K562 (cell line): Measurements from ENCODE around the gene SHMT1. TPM values are rescaled to one million over a fixed set of nuclear protein-coding genes. Genes with fewer than 3 reads are reported as not detected.
A peak's percentile ranks its signal among the peaks of the same experiment; 100 is the strongest.

Source experiments
- ADNP ChIP-seq: fragments of 200-800 bp; sonication (Bioruptor generic); IDR thresholded peaks from 2 replicates; pipeline ENCODE4 v1.6.1; 2016; ENCODE audit warnings: missing genetic modification characterization, missing compliant biosample characterization
- DACH1 ChIP-seq: fragments of 450-650 bp; IDR thresholded peaks from 2 replicates; pipeline ENCODE4 v1.6.1; 2018; ENCODE audit not compliant: partially characterized antibody
- HDAC6 ChIP-seq: IDR thresholded peaks from 2 replicates; pipeline ENCODE4 v1.6.1; 2012; ENCODE audit warnings: low read depth, mild to moderate bottlenecking, control low read depth, inconsistent platforms, low read length, moderate library complexity
- KDM5B ChIP-seq: fragments of 200-600 bp; sonication (generic); IDR thresholded peaks from 2 replicates; pipeline ENCODE4 v1.6.1; 2012; ENCODE audit warnings: low read depth, mild to moderate bottlenecking, moderate library complexity, low read length, control low read depth, inconsistent platforms; ENCODE audit not compliant: insufficient replicate concordance
- MAFG ChIP-seq: fragments of 450-650 bp; conservative IDR thresholded peaks from 2 replicates; pipeline ENCODE4 v1.6.1; 2016; ENCODE audit warnings: missing genetic modification characterization, missing compliant biosample characterization
- NR2F6 ChIP-seq: fragments of 450-650 bp; formaldehyde crosslinking; IDR thresholded peaks from 2 replicates; pipeline ENCODE4 v1.4.0; 2020; ENCODE audit warnings: mild to moderate bottlenecking
- POU5F1 ChIP-seq: fragments of 150-350 bp; IDR thresholded peaks from 2 replicates; pipeline ENCODE4 v1.6.1; 2014; ENCODE audit warnings: borderline replicate concordance, low read length, low read depth, mild to moderate bottlenecking; ENCODE audit not compliant: partially characterized antibody
- SMARCE1 ChIP-seq: fragments of 450-650 bp; IDR thresholded peaks from 2 replicates; pipeline ENCODE4 v1.7.1; 2016; ENCODE audit warnings: mild to moderate bottlenecking
- TOE1 ChIP-seq, 2 experiments: fragments of 450-650 bp in 1 of 2; sonication (generic) in 1 of 2; formaldehyde crosslinking in 1 of 2; IDR thresholded peaks; 2 replicates each; pipeline versions ENCODE4 v1.7.1 to v1.8.0; 2016 to 2022; ENCODE audit warnings: borderline replicate concordance in 2 of 2, mild to moderate bottlenecking in 2 of 2, antibody characterized with exemption in 1 of 2, inconsistent platforms in 1 of 2, low read depth in 1 of 2, missing genetic modification reagents in 1 of 2, moderate library complexity in 1 of 2
- ZNF785 ChIP-seq: fragments of 250-450 bp; sonication (Bioruptor Pico); IDR thresholded peaks from 2 replicates; pipeline ENCODE4 v1.4.0; 2020; ENCODE audit warnings: mild to moderate bottlenecking
- polyA plus RNA-seq, 8 experiments: library from polyadenylated mRNA; depleted of rRNA in 4 of 8; stranded (reverse) in 5 of 8; unstranded in 3 of 8; fragments of >200 nt; fragmentation: Nextera tagmentation in 2 of 8; fragmentation: Illumina TruSeq in 1 of 8; extraction: Ambion mirVana in 2 of 8; extraction: Trizol in 1 of 8; gene quantifications; 2 replicates each; pipeline versions ENCODE4 v1.2.1 to v1.2.3, GENCODE V29; 2011 to 2014; ENCODE audit warnings: inconsistent platforms in 1 of 8, missing spikeins in 1 of 8
- total RNA-seq, 7 experiments: library from RNA; depleted of rRNA in 6 of 7; stranded (reverse); fragments of >200 nt in 6 of 7; fragmentation: Illumina TruSeq in 2 of 7; extraction: Trizol in 2 of 7; gene quantifications; 2 replicates each; pipeline versions ENCODE4 v1.2.1 to v1.2.3, GENCODE V29; 2011 to 2021; ENCODE audit warnings: low replicate concordance in 1 of 7
- TF ChIP-seq, protein P1 (sequence below): fragments of 450-650 bp; IDR thresholded peaks from 2 replicates; pipeline ENCODE4 v1.6.1; 2018; ENCODE audit warnings: mild to moderate bottlenecking, low read depth; ENCODE audit not compliant: partially characterized antibody
- TF ChIP-seq, protein P2 (sequence below): fragments of 450-650 bp; conservative IDR thresholded peaks from 2 replicates; pipeline ENCODE4 v1.6.1; 2016; ENCODE audit warnings: missing genetic modification characterization, low read depth, mild to moderate bottlenecking, control low read depth, missing compliant biosample characterization
- TF ChIP-seq, protein P3 (sequence below): fragments of 250-450 bp; sonication (Bioruptor Pico); IDR thresholded peaks from 2 replicates; pipeline ENCODE4 v1.4.0; 2020

Gene SHMT1
- total and polyA plus RNA-seq, 9 of the 15 experiments (the other 6 are each of a cell fraction or from before 2014, with no cell fraction given): 3.3 to 31.2 (median 23.3) TPM

DNA sequence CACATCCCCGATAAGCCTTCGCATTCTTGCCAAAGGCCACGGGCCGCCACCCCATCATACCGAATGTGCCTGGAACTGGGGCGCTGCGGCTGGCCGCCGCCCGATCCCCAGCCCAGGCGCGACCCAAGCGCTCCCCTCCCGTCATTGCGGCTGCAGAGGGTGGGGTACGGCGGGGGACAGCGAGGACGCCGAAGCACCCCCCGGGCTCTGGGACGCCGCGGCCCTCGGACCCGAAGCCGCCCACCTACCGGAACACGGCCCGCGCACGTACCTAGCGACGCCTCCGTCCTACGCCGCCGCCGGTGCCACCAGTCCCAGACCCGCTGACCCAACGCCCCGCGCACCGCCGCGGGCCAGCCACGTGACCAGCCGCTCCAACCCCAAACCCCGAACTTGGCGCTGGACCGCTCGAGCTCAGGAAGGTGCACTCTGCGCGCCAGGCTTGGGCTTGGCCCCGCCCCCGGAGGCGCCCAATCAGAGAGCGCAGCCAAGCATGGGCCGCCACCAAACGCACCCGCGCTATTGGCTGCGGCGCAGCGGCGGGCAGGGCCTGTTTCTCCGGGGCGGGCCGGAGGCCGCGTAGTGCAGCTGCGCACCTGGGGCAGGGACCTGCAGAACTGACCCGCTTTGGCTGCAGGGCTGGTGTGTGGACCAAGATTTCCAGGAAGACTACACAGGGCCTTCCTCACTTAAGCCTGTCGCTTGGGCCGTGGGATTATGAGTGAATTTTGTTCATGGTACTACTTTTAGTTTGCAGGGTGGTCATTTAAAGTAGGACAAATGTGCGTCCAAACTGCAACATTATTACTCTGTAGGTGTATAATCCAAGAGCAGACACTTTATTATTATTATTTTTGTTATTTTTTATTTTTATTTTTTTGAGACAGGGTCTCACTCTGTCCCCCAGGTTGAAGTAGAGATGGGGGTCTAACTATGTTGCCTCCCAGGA is at the start of gene SHMT1 (continued):
- TF ChIP-seq HDAC6 (no peak), ADNP (tag) (no peak), NR2F6 (no peak), ZNF785 (CRISPR knock-in tag) (no peak), TOE1 (IDR thresholded peaks at IDR 0.05; ENCODE audit: borderline replicate concordance) (peak; percentile 76; the same call in 1 of the 2 replicates), TOE1 (CRISPR knock-in tag; IDR thresholded peaks at IDR 0.05; ENCODE audit: borderline replicate concordance, low read depth) (no peak), DACH1 (no peak), KDM5B (peak; percentile 78), POU5F1 (no peak), MAFG (tag) (no peak), SMARCE1 (no peak)
- TF ChIP-seq, protein P1, sequence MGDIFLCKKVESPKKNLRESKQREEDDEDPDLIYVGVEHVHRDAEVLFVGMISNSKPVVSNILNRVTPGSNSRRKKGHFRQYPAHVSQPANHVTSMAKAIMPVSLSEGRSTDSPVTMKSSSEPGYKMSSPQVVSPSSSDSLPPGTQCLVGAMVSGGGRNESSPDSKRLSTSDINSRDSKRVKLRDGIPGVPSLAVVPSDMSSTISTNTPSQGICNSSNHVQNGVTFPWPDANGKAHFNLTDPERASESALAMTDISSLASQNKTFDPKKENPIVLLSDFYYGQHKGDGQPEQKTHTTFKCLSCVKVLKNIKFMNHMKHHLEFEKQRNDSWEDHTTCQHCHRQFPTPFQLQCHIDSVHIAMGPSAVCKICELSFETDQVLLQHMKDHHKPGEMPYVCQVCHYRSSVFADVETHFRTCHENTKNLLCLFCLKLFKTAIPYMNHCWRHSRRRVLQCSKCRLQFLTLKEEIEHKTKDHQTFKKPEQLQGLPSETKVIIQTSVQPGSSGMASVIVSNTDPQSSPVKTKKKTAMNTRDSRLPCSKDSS: no peak
- TF ChIP-seq, protein P2, sequence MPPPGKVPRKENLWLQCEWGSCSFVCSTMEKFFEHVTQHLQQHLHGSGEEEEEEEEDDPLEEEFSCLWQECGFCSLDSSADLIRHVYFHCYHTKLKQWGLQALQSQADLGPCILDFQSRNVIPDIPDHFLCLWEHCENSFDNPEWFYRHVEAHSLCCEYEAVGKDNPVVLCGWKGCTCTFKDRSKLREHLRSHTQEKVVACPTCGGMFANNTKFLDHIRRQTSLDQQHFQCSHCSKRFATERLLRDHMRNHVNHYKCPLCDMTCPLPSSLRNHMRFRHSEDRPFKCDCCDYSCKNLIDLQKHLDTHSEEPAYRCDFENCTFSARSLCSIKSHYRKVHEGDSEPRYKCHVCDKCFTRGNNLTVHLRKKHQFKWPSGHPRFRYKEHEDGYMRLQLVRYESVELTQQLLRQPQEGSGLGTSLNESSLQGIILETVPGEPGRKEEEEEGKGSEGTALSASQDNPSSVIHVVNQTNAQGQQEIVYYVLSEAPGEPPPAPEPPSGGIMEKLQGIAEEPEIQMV (tag): no peak
- TF ChIP-seq, protein P3, sequence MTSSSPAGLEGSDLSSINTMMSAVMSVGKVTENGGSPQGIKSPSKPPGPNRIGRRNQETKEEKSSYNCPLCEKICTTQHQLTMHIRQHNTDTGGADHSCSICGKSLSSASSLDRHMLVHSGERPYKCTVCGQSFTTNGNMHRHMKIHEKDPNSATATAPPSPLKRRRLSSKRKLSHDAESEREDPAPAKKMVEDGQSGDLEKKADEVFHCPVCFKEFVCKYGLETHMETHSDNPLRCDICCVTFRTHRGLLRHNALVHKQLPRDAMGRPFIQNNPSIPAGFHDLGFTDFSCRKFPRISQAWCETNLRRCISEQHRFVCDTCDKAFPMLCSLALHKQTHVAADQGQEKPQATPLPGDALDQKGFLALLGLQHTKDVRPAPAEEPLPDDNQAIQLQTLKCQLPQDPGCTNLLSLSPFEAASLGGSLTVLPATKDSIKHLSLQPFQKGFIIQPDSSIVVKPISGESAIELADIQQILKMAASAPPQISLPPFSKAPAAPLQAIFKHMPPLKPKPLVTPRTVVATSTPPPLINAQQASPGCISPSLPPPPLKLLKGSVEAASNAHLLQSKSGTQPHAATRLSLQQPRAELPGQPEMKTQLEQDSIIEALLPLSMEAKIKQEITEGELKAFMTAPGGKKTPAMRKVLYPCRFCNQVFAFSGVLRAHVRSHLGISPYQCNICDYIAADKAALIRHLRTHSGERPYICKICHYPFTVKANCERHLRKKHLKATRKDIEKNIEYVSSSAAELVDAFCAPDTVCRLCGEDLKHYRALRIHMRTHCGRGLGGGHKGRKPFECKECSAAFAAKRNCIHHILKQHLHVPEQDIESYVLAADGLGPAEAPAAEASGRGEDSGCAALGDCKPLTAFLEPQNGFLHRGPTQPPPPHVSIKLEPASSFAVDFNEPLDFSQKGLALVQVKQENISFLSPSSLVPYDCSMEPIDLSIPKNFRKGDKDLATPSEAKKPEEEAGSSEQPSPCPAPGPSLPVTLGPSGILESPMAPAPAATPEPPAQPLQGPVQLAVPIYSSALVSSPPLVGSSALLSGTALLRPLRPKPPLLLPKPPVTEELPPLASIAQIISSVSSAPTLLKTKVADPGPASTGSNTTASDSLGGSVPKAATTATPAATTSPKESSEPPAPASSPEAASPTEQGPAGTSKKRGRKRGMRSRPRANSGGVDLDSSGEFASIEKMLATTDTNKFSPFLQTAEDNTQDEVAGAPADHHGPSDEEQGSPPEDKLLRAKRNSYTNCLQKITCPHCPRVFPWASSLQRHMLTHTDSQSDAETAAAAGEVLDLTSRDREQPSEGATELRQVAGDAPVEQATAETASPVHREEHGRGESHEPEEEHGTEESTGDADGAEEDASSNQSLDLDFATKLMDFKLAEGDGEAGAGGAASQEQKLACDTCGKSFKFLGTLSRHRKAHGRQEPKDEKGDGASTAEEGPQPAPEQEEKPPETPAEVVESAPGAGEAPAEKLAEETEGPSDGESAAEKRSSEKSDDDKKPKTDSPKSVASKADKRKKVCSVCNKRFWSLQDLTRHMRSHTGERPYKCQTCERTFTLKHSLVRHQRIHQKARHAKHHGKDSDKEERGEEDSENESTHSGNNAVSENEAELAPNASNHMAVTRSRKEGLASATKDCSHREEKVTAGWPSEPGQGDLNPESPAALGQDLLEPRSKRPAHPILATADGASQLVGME (CRISPR knock-in tag): no peak
